H1 (cell line): ENCODE results near the gene SH3RF3. TPM values are rescaled to one million over a fixed set of nuclear protein-coding genes. Genes with fewer than 3 reads are reported as not detected.

Source experiments
- CTCF ChIA-PET: fragments of 300-600 bp; sonication (Branson Sonifier 250); formaldehyde crosslinking; loops from one replicate; lab custom pipeline; 2021; ENCODE audit not compliant: partially characterized antibody; lab: Charles Lee
- POLR2A ChIA-PET: fragments of 300-600 bp; sonication (Branson Sonifier 250); formaldehyde crosslinking; loops from one replicate; lab custom pipeline; 2021; ENCODE audit warnings: inconsistent platforms; ENCODE audit not compliant: partially characterized antibody; lab: Charles Lee
- DNase-seq, 2 experiments: peaks; one replicate each; pipeline versions ENCODE4 v3.0.0 to v3.0.0-alpha.2; 2010 to 2022; ENCODE audit warnings: low spot score in 2 of 2, low read depth in 1 of 2, mixed read lengths in 1 of 2
- FAIRE-seq: peaks from 2 replicates; lab custom pipeline; 2011; peaks lifted over from hg19 to GRCh38; lab: Jason Lieb, UNC
- H2AFZ ChIP-seq: 2 replicates; pipeline ENCODE4 v1.8.1; 2012; ENCODE audit warnings: low read length, inconsistent platforms
- H2AK5ac ChIP-seq: 2 replicates; pipeline ENCODE4 v1.6.1; 2013; ENCODE audit warnings: low read depth, low read length
- H2BK120ac ChIP-seq: replicated peaks from 2 replicates; pipeline ENCODE3; 2013; ENCODE audit warnings: low read depth, low read length, inconsistent platforms
- H2BK12ac ChIP-seq: 2 replicates; pipeline ENCODE4 v1.6.1; 2013; ENCODE audit warnings: low read depth, low read length
- H2BK15ac ChIP-seq: 2 replicates; pipeline ENCODE4 v1.6.1; 2013; ENCODE audit warnings: low read length
- H2BK20ac ChIP-seq: 2 replicates; pipeline ENCODE4 v1.6.1; 2013; ENCODE audit warnings: low read length
- H2BK5ac ChIP-seq: 2 replicates; pipeline ENCODE4 v1.6.1; 2013; ENCODE audit warnings: low read depth, low read length
- H3K14ac ChIP-seq: 2 replicates; pipeline ENCODE4 v1.6.1; 2013; ENCODE audit warnings: inconsistent platforms; ENCODE audit not compliant: insufficient read length
- H3K18ac ChIP-seq: 2 replicates; pipeline ENCODE4 v1.6.1; 2013; ENCODE audit warnings: low read length; ENCODE audit errors: extremely low read depth
- H3K23ac ChIP-seq: 2 replicates; pipeline ENCODE4 v1.6.1; 2013; ENCODE audit warnings: inconsistent platforms; ENCODE audit not compliant: insufficient read length
- H3K23me2 ChIP-seq: 2 replicates; pipeline ENCODE4 v1.6.1; 2013; ENCODE audit warnings: low read depth, low read length
- H3K27ac ChIP-seq: 2 replicates; pipeline ENCODE4 v1.6.1; 2011; ENCODE audit warnings: low read depth, low read length, inconsistent platforms
- H3K27me3 ChIP-seq, 4 experiments: replicated peaks in 1 of 4; 1 replicate in 1 of 4; 2 replicates in 3 of 4; pipeline versions ENCODE4 v1.6.1 to v1.8.1; 2011 to 2013; ENCODE audit warnings: low read length in 3 of 4, mild to moderate bottlenecking in 3 of 4, inconsistent platforms in 2 of 4, mixed read lengths in 2 of 4, moderate library complexity in 1 of 4; ENCODE audit not compliant: control insufficient read depth in 3 of 4, insufficient read depth in 3 of 4; ENCODE audit errors: extremely low read depth in 1 of 4
- H3K36me3 ChIP-seq, 4 experiments: 2 replicates each; pipeline versions ENCODE4 v1.6.1 to v1.8.1; 2011 to 2013; ENCODE audit warnings: mild to moderate bottlenecking in 4 of 4, low read length in 3 of 4, moderate library complexity in 2 of 4, control low read depth in 1 of 4, inconsistent platforms in 1 of 4; ENCODE audit not compliant: insufficient read depth in 4 of 4, control insufficient read depth in 2 of 4
- H3K4ac ChIP-seq: replicated peaks from 2 replicates; pipeline ENCODE3; 2013; ENCODE audit warnings: low read length, low read depth, mixed read lengths, inconsistent platforms; ENCODE audit not compliant: insufficient read length
- H3K4me1 ChIP-seq, 4 experiments: replicated peaks in 1 of 4; 1 replicate in 1 of 4; 2 replicates in 3 of 4; pipeline versions ENCODE4 v1.6.1 to v1.8.1; 2011 to 2013; ENCODE audit warnings: low read length in 3 of 4, inconsistent platforms in 2 of 4, mixed read lengths in 1 of 4; ENCODE audit not compliant: insufficient read depth in 4 of 4, control insufficient read depth in 3 of 4
- H3K4me2 ChIP-seq, 2 experiments: 2 replicates each; pipeline versions ENCODE4 v1.6.1 to v1.8.1; 2011 to 2013; ENCODE audit warnings: low read depth in 2 of 2, low read length in 2 of 2, control low read depth in 1 of 2, inconsistent platforms in 1 of 2, mild to moderate bottlenecking in 1 of 2; ENCODE audit not compliant: insufficient read depth in 1 of 2
- H3K4me3 ChIP-seq, 4 experiments: fragments of 200-600, 300-600 bp in 1 of 4; sonication (generic), shearing (Covaris generic), sonication (Bioruptor Twin) in 1 of 4; 2 replicates each; pipeline versions ENCODE4 v1.5.1 to v1.8.1; 2011 to 2016; ENCODE audit warnings: low read length in 4 of 4, low read depth in 3 of 4, control low read depth in 2 of 4, inconsistent platforms in 2 of 4, mild to moderate bottlenecking in 2 of 4, mixed read lengths in 1 of 4, moderate library complexity in 1 of 4; ENCODE audit not compliant: insufficient read depth in 2 of 4; ENCODE audit errors: extremely low read depth in 1 of 4
- H3K56ac ChIP-seq: replicated peaks from 2 replicates; pipeline ENCODE3; 2013; ENCODE audit warnings: low read depth, mild to moderate bottlenecking, mixed read lengths, low read length, inconsistent platforms; ENCODE audit not compliant: insufficient read length
- H3K79me1 ChIP-seq: 2 replicates; pipeline ENCODE4 v1.6.1; 2013; ENCODE audit warnings: low read depth, low read length, control low read depth
- H3K79me2 ChIP-seq, 2 experiments: 2 replicates each; pipeline versions ENCODE4 v1.6.1 to v1.8.1; 2012 to 2013; ENCODE audit warnings: low read length in 2 of 2, mild to moderate bottlenecking in 2 of 2, inconsistent platforms in 1 of 2; ENCODE audit not compliant: insufficient read depth in 2 of 2, control insufficient read depth in 1 of 2
- H3K9ac ChIP-seq, 4 experiments: replicated peaks in 1 of 4; 1 replicate in 1 of 4; 2 replicates in 3 of 4; pipeline versions ENCODE4 v1.6.1 to v1.8.1; 2011 to 2013; ENCODE audit warnings: low read depth in 3 of 4, low read length in 3 of 4, control low read depth in 2 of 4, mild to moderate bottlenecking in 2 of 4, moderate library complexity in 2 of 4, inconsistent platforms in 1 of 4; ENCODE audit errors: extremely low read depth in 1 of 4
- H3K9me3 ChIP-seq, 2 experiments: 2 replicates each; pipeline versions ENCODE4 v1.6.1 to v1.8.1; 2012 to 2013; ENCODE audit warnings: mild to moderate bottlenecking in 2 of 2, moderate library complexity in 2 of 2, control low read depth in 1 of 2, inconsistent platforms in 1 of 2, low read depth in 1 of 2, low read length in 1 of 2, mixed read lengths in 1 of 2; ENCODE audit not compliant: insufficient read depth in 2 of 2
- H4K20me1 ChIP-seq, 2 experiments: replicated peaks in 1 of 2; 2 replicates each; pipeline versions ENCODE3 to v1.8.1; 2011 to 2013; ENCODE audit warnings: inconsistent platforms in 2 of 2, low read length in 2 of 2, mild to moderate bottlenecking in 1 of 2; ENCODE audit not compliant: insufficient read depth in 2 of 2, control insufficient read depth in 1 of 2
- H4K5ac ChIP-seq: 2 replicates; pipeline ENCODE4 v1.6.1; 2013; ENCODE audit warnings: low read length, low read depth, mixed read lengths, inconsistent platforms; ENCODE audit not compliant: insufficient read length
- H4K8ac ChIP-seq: 2 replicates; pipeline ENCODE4 v1.8.0; 2013; ENCODE audit warnings: mild to moderate bottlenecking, moderate library complexity, low read length, inconsistent platforms; ENCODE audit not compliant: insufficient read depth; ENCODE audit errors: extremely low read depth
- H4K91ac ChIP-seq: replicated peaks from 2 replicates; pipeline ENCODE3; 2013; ENCODE audit warnings: low read length, mixed read lengths, inconsistent platforms; ENCODE audit not compliant: insufficient read length
- ASH2L ChIP-seq: fragments of 200-600, 300-600 bp; sonication (generic); IDR thresholded peaks from one replicate; pipeline ENCODE4 v1.7.1; 2017; ENCODE audit warnings: low read length
- BACH1 ChIP-seq: IDR thresholded peaks from 2 replicates; pipeline ENCODE4 v1.6.1; 2012; ENCODE audit warnings: low read length, improper control_type of control experiment
- PHF8 ChIP-seq: fragments of 200-600 bp; sonication (generic); conservative IDR thresholded peaks from 2 replicates; pipeline ENCODE4 v1.7.1; 2012; ENCODE audit warnings: low read depth, mild to moderate bottlenecking, inconsistent platforms, low read length, moderate library complexity
- SIN3A ChIP-seq, 2 experiments: IDR thresholded peaks in 1 of 2; conservative IDR thresholded peaks in 1 of 2; 2 replicates each; pipeline ENCODE4 v1.6.1; 2011 to 2012; ENCODE audit warnings: low read length in 2 of 2, improper control_type of control experiment in 1 of 2, low read depth in 1 of 2, mild to moderate bottlenecking in 1 of 2
- SIRT6 ChIP-seq: IDR thresholded peaks from one replicate; pipeline ENCODE4 v1.7.1; 2012; ENCODE audit warnings: low read length, inconsistent platforms
- SP1 ChIP-seq: IDR thresholded peaks from 2 replicates; pipeline ENCODE4 v1.6.1; 2011; ENCODE audit warnings: low read depth, low read length
- WGBS, 2 experiments: shearing (Covaris generic) in 1 of 2; methylation state at CpG; one replicate each; pipeline versions ENCODE4 v1.1.6 to v1.1.7; 2013 to 2015; ENCODE audit warnings: low lambda C conversion rate in 2 of 2, mixed read lengths in 2 of 2, inconsistent platforms in 1 of 2, low coverage in 1 of 2, missing lambda C conversion rate in 1 of 2; ENCODE audit not compliant: insufficient replicate concordance in 2 of 2, insufficient coverage in 1 of 2, insufficient read length in 1 of 2; ENCODE audit errors: extremely low coverage in 1 of 2, missing lambda C conversion rate in 1 of 2; 5-methylcytosine and 5-hydroxymethylcytosine counted together
- polyA plus RNA-seq, 7 experiments: library from polyadenylated mRNA; depleted of rRNA in 3 of 7; stranded (reverse) in 5 of 7; unstranded in 2 of 7; fragments of >200 nt in 5 of 7; fragments of 200-250 nt in 2 of 7; gene quantifications; 1 replicate in 5 of 7; 2 replicates in 1 of 7; 4 replicates in 1 of 7; pipeline versions ENCODE4 v1.2.1 to v1.2.3, GENCODE V29; 2011 to 2013; ENCODE audit warnings: missing spikeins in 2 of 7, mixed read lengths in 2 of 7
- total RNA-seq: library from RNA; stranded (reverse); fragmentation: NEBNext Ultra II Directional; extraction: Animal tissue kit (Norgen Biotek cat#: 25700); gene quantifications from 2 replicates; pipeline ENCODE4 v1.2.1, GENCODE V29; 2021
- TF ChIP-seq, protein P1 (sequence below), 3 experiments: IDR thresholded peaks; 1 replicate in 2 of 3; 2 replicates in 1 of 3; pipeline versions ENCODE4 v1.5.1 to v1.6.1; 2011; ENCODE audit warnings: low read length in 3 of 3, mild to moderate bottlenecking in 3 of 3, inconsistent platforms in 2 of 3, low read depth in 1 of 3, moderate library complexity in 1 of 3; ENCODE audit not compliant: insufficient read depth in 1 of 3; ENCODE audit errors: control extremely low read depth in 1 of 3

Gene SH3RF3
- total and polyA plus RNA-seq, 2 of the 8 experiments (the other 6 are each of a cell fraction or from before 2014, with no cell fraction given) = 0.11 to 0.65 TPM

DNA sequence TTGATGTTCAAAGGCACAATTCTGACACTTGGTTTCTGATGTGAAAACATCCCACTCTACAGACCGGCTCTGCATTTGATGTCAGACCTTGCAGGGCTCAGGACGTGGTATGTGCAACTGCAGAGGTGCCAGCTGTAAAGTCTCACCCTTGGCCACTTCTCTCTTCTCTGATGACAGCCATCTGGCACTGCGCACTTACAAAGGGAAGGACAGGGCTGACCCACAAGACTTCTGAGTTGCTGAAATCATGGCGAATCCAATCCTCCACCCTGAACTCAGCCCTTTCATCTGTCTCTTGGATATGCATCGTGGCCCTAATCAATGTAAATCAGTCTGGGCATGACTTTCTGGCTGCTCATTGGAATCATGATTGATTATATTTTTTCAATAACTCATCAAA is 402.2 kb downstream of the SH3RF3 start:
- Histone ChIP-seq H2BK15ac (no peak overlapping the region), H3K9ac (no peak overlapping the region), H2AK5ac (no peak overlapping the region; the same call in 1 of the 2 replicates), H3K14ac (no peak overlapping the region), H3K23ac (no peak overlapping the region), H3K18ac (no peak overlapping the region), H3K23me2 (no peaks in the 10 kb centered on the region), H3K79me2 (no peaks in the 10 kb centered on the region), H3K4me2 (no peak overlapping the region), H3K4ac (no peak overlapping the region), H2AFZ (no peak overlapping the region), H4K8ac (no peak overlapping the region), H4K91ac (no peak overlapping the region), H3K79me1 (no peaks in the 10 kb centered on the region), H2BK120ac (no peak overlapping the region), H3K36me3 (no peaks in the 10 kb centered on the region), H2BK20ac (no peak overlapping the region), H3K27ac (no peak overlapping the region), H3K27me3 (no peaks in the 10 kb centered on the region), H4K5ac (no peak overlapping the region), H3K4me3 (no peak overlapping the region), H2BK5ac (no peak overlapping the region), H3K9me3 (peaks cover 0 to 3% of the 10 kb centered on the region in 2 experiments; a peak in 1 of 4 replicates), H2BK12ac (no peak overlapping the region), H3K56ac (no peak overlapping the region), H3K4me1 (no peaks in the 10 kb centered on the region), H4K20me1 (no peaks in the 10 kb centered on the region)
- ChIA-PET POLR2A (interaction anchor here (1.5 kb wide), 1 partner anchor 9 kb away, joined by 8 read pairs; no protein-coding TSS in a partner anchor), CTCF (interaction anchor here (1.2 to 7.9 kb wide), 3 partner anchors 16 to 205 kb away, joined by 3 to 67 read pairs (median 9); no protein-coding TSS in a partner anchor)
- WGBS, 2 experiments = 90% methylated on average over 5 of the region's 5 CpGs; no CpG with 5 or more reads in 1 of the 2 experiments
- no peak for DNase-seq
- no peak for FAIRE-seq
- TF ChIP-seq PHF8 = no peak
- TF ChIP-seq ASH2L = no peak
- no peak for TF ChIP-seq SP1
- TF ChIP-seq, protein P1, sequence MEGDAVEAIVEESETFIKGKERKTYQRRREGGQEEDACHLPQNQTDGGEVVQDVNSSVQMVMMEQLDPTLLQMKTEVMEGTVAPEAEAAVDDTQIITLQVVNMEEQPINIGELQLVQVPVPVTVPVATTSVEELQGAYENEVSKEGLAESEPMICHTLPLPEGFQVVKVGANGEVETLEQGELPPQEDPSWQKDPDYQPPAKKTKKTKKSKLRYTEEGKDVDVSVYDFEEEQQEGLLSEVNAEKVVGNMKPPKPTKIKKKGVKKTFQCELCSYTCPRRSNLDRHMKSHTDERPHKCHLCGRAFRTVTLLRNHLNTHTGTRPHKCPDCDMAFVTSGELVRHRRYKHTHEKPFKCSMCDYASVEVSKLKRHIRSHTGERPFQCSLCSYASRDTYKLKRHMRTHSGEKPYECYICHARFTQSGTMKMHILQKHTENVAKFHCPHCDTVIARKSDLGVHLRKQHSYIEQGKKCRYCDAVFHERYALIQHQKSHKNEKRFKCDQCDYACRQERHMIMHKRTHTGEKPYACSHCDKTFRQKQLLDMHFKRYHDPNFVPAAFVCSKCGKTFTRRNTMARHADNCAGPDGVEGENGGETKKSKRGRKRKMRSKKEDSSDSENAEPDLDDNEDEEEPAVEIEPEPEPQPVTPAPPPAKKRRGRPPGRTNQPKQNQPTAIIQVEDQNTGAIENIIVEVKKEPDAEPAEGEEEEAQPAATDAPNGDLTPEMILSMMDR (IDR thresholded peaks at IDR 0.05; ENCODE audit: control extremely low read depth in 1 of 3, insufficient read depth in 1 of 3, low read depth in 1 of 3, low read length in 3 of 3) = no peak
- no peak for TF ChIP-seq SIRT6
- no peak for TF ChIP-seq SIN3A (conservative IDR thresholded peaks at IDR 0.05 in 1 of 2, IDR thresholded peaks at IDR 0.05 in 1 of 2; ENCODE audit: low read depth in 1 of 2, low read length in 2 of 2)
- no peak for TF ChIP-seq BACH1
